HepG2 (cell line): Measurements from ENCODE around the gene AADACL4. TPM values are rescaled to one million over a fixed set of nuclear protein-coding genes. Genes with fewer than 3 reads are reported as not detected.

Experiments
- CENPT ChIP-seq: sonication (generic); formaldehyde crosslinking; IDR thresholded peaks from 2 replicates; pipeline ENCODE4 v1.8.0; 2022; ENCODE audit warnings: low read depth, mild to moderate bottlenecking, moderate library complexity, missing genetic modification reagents
- FOSL1 ChIP-seq: sonication (generic); formaldehyde crosslinking; IDR thresholded peaks from 2 replicates; pipeline ENCODE4 v1.9.0; 2021; ENCODE audit warnings: missing genetic modification reagents, borderline replicate concordance
- GATAD2A ChIP-seq: IDR thresholded peaks from 2 replicates; pipeline ENCODE4 v1.6.1; 2016
- KDM4B ChIP-seq: sonication (generic); formaldehyde crosslinking; IDR thresholded peaks from 2 replicates; pipeline ENCODE4 v1.4.0; 2020; ENCODE audit warnings: missing genetic modification reagents
- MEF2D ChIP-seq: sonication (generic); formaldehyde crosslinking; IDR thresholded peaks from 2 replicates; pipeline ENCODE4 v1.5.1; 2020; ENCODE audit warnings: mild to moderate bottlenecking, missing genetic modification reagents
- NFIB ChIP-seq: sonication (generic); formaldehyde crosslinking; IDR thresholded peaks from 2 replicates; pipeline ENCODE4 v1.9.0; 2021; ENCODE audit warnings: missing genetic modification reagents, mild to moderate bottlenecking, borderline replicate concordance
- ONECUT2 ChIP-seq: sonication (generic); formaldehyde crosslinking; IDR thresholded peaks from 2 replicates; pipeline ENCODE4 v1.4.0; 2020; ENCODE audit warnings: missing genetic modification reagents
- PPARG ChIP-seq: conservative IDR thresholded peaks from 2 replicates; pipeline ENCODE4 v1.6.1; 2016; ENCODE audit warnings: missing biosample characterization, missing genetic modification reagents
- PRMT3 ChIP-seq: sonication (generic); formaldehyde crosslinking; IDR thresholded peaks from 2 replicates; pipeline ENCODE4 v1.8.1; 2022; ENCODE audit warnings: low read depth, mild to moderate bottlenecking, moderate library complexity, missing genetic modification reagents, borderline replicate concordance
- RORA ChIP-seq: sonication (generic); formaldehyde crosslinking; IDR thresholded peaks from 2 replicates; pipeline ENCODE4 v1.5.0; 2020; ENCODE audit warnings: mild to moderate bottlenecking, missing genetic modification reagents, moderate library complexity
- STAG1 ChIP-seq: sonication (generic); formaldehyde crosslinking; IDR thresholded peaks from 2 replicates; pipeline ENCODE4 v1.4.0; 2020; ENCODE audit warnings: missing genetic modification reagents
- SYNCRIP ChIP-seq: fragments of 200-400 bp; formaldehyde crosslinking; IDR thresholded peaks from 2 replicates; pipeline ENCODE4 v1.6.1; 2018; ENCODE audit warnings: mild to moderate bottlenecking, low read depth, low read length; ENCODE audit not compliant: insufficient read depth
- TEAD3 ChIP-seq: optimal IDR thresholded peaks from 2 replicates; pipeline ENCODE3; 2016; ENCODE audit warnings: borderline replicate concordance
- YEATS2 ChIP-seq: sonication (generic); formaldehyde crosslinking; IDR thresholded peaks from 2 replicates; pipeline ENCODE4 v1.4.0; 2020; ENCODE audit warnings: missing genetic modification reagents, borderline replicate concordance
- ZBTB21 ChIP-seq: sonication (generic); formaldehyde crosslinking; IDR thresholded peaks from 2 replicates; pipeline ENCODE4 v1.4.0; 2020; ENCODE audit warnings: missing genetic modification reagents
- ZNF160 ChIP-seq: sonication (generic); formaldehyde crosslinking; IDR thresholded peaks from 2 replicates; pipeline ENCODE4 v1.8.0; 2022; ENCODE audit warnings: mild to moderate bottlenecking, inconsistent platforms, missing genetic modification reagents
- ZNF207 ChIP-seq: fragments of 450-650 bp; IDR thresholded peaks from 2 replicates; pipeline ENCODE4 v1.6.1; 2016; ENCODE audit warnings: antibody characterized with exemption, borderline replicate concordance
- ZNF260 ChIP-seq: sonication (generic); formaldehyde crosslinking; IDR thresholded peaks from 2 replicates; pipeline ENCODE4 v1.4.0; 2020; ENCODE audit warnings: missing genetic modification reagents, low read depth, mild to moderate bottlenecking, borderline replicate concordance
- ZNF30 ChIP-seq: sonication (generic); formaldehyde crosslinking; IDR thresholded peaks from 2 replicates; pipeline ENCODE4 v1.5.0; 2020; ENCODE audit warnings: mild to moderate bottlenecking, missing genetic modification reagents
- ZNF558 ChIP-seq: sonication (generic); formaldehyde crosslinking; IDR thresholded peaks from 2 replicates; pipeline ENCODE4 v1.9.0; 2022; ENCODE audit warnings: mild to moderate bottlenecking, missing genetic modification reagents, borderline replicate concordance
- ZNF672 ChIP-seq: sonication (generic); formaldehyde crosslinking; IDR thresholded peaks from 2 replicates; pipeline ENCODE4 v1.8.1; 2022; ENCODE audit warnings: missing genetic modification reagents
- ZNF703 ChIP-seq: sonication (generic); formaldehyde crosslinking; IDR thresholded peaks from 2 replicates; pipeline ENCODE4 v1.5.1; 2020; ENCODE audit warnings: missing genetic modification reagents, mild to moderate bottlenecking, moderate library complexity, borderline replicate concordance
- polyA plus RNA-seq, 8 experiments: library from polyadenylated mRNA; depleted of rRNA in 3 of 8; stranded (reverse) in 7 of 8; unstranded in 1 of 8; fragments of >200 nt; fragmentation: Illumina TruSeq in 4 of 8; extraction: Trizol in 4 of 8; gene quantifications; 2 replicates each; pipeline versions ENCODE4 v1.2.1 to v1.2.3, GENCODE V29; 2011 to 2016; ENCODE audit warnings: low read depth in 4 of 8, missing spikeins in 1 of 8, mixed read lengths in 1 of 8; ENCODE audit not compliant: insufficient read depth in 1 of 8
- total RNA-seq, 5 experiments: library from RNA; depleted of rRNA; stranded (reverse); fragments of >200 nt; fragmentation: Illumina TruSeq; extraction: Trizol; gene quantifications; 2 replicates each; pipeline ENCODE4 v1.2.3, GENCODE V29; 2016; ENCODE audit warnings: low read depth in 1 of 5
- TF ChIP-seq, protein P1 (sequence below): sonication (generic); formaldehyde crosslinking; IDR thresholded peaks from 2 replicates; pipeline ENCODE4 v1.5.0; 2020; ENCODE audit warnings: mild to moderate bottlenecking, low read depth, missing genetic modification reagents, borderline replicate concordance
- TF ChIP-seq, protein P2 (sequence below): sonication (generic); formaldehyde crosslinking; IDR thresholded peaks from 2 replicates; pipeline ENCODE4 v1.4.0; 2020; ENCODE audit warnings: missing genetic modification reagents, low read depth, mild to moderate bottlenecking, borderline replicate concordance
- TF ChIP-seq, protein P3 (sequence below): sonication (generic); formaldehyde crosslinking; IDR thresholded peaks from 2 replicates; pipeline ENCODE4 v1.4.0; 2020; ENCODE audit warnings: missing genetic modification reagents
- TF ChIP-seq, protein P4 (sequence below): sonication (generic); formaldehyde crosslinking; IDR thresholded peaks from 2 replicates; pipeline ENCODE4 v1.4.0; 2020; ENCODE audit warnings: missing genetic modification reagents; ENCODE audit errors: not compliant biosample characterization

The AADACL4 gene
- total and polyA plus RNA-seq, 2 of the 13 experiments (the other 11 are each of a cell fraction or from before 2014, with no cell fraction given) = not detected

DNA sequence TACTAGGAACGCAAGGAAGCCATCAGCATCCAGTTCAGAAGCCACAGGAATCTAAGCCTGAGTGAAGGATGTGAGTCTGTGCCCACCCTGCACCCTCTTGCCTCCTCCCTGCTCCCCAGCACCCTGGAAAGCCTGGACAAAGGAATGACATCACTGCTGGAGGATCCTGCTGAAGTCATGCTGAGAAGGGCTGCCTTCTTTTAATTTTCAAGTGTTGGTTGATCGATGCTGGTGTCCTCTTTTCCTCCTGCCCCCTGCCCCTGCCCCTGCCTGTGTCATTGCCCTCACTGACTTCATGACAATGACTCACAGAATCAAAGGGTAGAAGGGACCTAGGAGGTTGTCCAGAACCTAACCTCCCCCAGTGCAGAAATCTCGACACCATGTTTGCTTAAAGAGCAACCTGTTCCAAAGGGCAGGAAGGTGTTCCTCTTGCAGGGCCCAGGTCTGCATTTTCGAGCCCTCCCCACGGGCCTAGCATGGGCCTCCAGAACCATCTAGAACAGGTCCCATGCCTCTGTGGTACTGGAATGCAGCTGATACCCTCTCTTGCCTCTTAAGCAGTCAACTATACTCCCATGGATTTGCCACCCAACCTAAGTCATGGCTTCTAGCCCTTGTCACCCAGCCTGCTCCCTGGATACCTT, 35.5 kb upstream of the AADACL4 start (continued):
- no peak for TF ChIP-seq PPARG (CRISPR knock-in tag)
- TF ChIP-seq, protein P1, sequence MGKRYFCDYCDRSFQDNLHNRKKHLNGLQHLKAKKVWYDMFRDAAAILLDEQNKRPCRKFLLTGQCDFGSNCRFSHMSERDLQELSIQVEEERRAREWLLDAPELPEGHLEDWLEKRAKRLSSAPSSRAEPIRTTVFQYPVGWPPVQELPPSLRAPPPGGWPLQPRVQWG (CRISPR knock-in tag) = no peak
- TF ChIP-seq STAG1 (CRISPR knock-in tag) = no peak
- TF ChIP-seq RORA (CRISPR knock-in tag) = no peak
- TF ChIP-seq ZNF703 (CRISPR knock-in tag) = no peak
- peak; percentile 51 for TF ChIP-seq GATAD2A (CRISPR knock-in tag)
- 0 out of 2 replicates have a peak, but pooled peaks have one; percentile 62 for TF ChIP-seq ZNF160 (CRISPR knock-in tag)
- TF ChIP-seq, protein P2, sequence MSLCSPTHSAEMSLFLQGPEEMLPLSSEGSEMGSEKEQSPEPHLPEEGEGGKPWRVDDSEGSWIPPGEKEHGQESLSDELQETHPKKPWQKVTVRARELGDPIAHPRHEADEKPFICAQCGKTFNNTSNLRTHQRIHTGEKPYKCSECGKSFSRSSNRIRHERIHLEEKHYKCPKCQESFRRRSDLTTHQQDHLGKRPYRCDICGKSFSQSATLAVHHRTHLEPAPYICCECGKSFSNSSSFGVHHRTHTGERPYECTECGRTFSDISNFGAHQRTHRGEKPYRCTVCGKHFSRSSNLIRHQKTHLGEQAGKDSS (CRISPR knock-in tag) = no peak
- TF ChIP-seq MEF2D (CRISPR knock-in tag) = peak; percentile 83
- TF ChIP-seq YEATS2 (CRISPR knock-in tag) = no peak
- no peak for TF ChIP-seq PRMT3 (CRISPR knock-in tag)
- no peak for TF ChIP-seq ZNF207
- TF ChIP-seq, protein P3, sequence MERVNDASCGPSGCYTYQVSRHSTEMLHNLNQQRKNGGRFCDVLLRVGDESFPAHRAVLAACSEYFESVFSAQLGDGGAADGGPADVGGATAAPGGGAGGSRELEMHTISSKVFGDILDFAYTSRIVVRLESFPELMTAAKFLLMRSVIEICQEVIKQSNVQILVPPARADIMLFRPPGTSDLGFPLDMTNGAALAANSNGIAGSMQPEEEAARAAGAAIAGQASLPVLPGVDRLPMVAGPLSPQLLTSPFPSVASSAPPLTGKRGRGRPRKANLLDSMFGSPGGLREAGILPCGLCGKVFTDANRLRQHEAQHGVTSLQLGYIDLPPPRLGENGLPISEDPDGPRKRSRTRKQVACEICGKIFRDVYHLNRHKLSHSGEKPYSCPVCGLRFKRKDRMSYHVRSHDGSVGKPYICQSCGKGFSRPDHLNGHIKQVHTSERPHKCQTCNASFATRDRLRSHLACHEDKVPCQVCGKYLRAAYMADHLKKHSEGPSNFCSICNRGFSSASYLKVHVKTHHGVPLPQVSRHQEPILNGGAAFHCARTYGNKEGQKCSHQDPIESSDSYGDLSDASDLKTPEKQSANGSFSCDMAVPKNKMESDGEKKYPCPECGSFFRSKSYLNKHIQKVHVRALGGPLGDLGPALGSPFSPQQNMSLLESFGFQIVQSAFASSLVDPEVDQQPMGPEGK (CRISPR knock-in tag) = peak; percentile 94
- TF ChIP-seq ZNF30 = no peak
- TF ChIP-seq, protein P4, sequence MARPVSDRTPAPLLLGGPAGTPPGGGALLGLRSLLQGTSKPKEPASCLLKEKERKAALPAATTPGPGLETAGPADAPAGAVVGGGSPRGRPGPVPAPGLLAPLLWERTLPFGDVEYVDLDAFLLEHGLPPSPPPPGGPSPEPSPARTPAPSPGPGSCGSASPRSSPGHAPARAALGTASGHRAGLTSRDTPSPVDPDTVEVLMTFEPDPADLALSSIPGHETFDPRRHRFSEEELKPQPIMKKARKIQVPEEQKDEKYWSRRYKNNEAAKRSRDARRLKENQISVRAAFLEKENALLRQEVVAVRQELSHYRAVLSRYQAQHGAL = no peak
- no peak for TF ChIP-seq ZBTB21 (CRISPR knock-in tag)
- TF ChIP-seq ZNF558 (CRISPR knock-in tag) = no peak
- TF ChIP-seq SYNCRIP = no peak
- no peak for TF ChIP-seq KDM4B
- no peak for TF ChIP-seq ONECUT2 (CRISPR knock-in tag)
- no peak for TF ChIP-seq ZNF260
- no peak for TF ChIP-seq ZNF672 (CRISPR knock-in tag)
- peak; percentile 12 for TF ChIP-seq TEAD3
- TF ChIP-seq NFIB (CRISPR knock-in tag) = no peak
- peak; percentile 53; the same call in 1 of the 2 replicates for TF ChIP-seq FOSL1 (CRISPR knock-in tag)
- TF ChIP-seq CENPT = no peak
